GM23338 (cell line): Measurements from ENCODE around the gene NACAD. TPM values are rescaled to one million over a fixed set of nuclear protein-coding genes. Genes with fewer than 3 reads are reported as not detected.

Experiments
- ATAC-seq: fragments of 200-7000 bp; cut with Tn5 transposase; 3 replicates; pipeline ENCODE4 v1.9.1; 2020
- DNase-seq: peaks from one replicate; pipeline ENCODE4 v3.0.0-alpha.2; 2015; ENCODE audit warnings: low spot score
- H2AFZ ChIP-seq: fragments of 200-600 bp; sonication (generic); 2 replicates; pipeline ENCODE4 v1.8.0; 2016; ENCODE audit warnings: antibody characterized with exemption, mild to moderate bottlenecking, moderate library complexity
- H3F3A ChIP-seq: fragments of 200-600 bp; sonication (generic); replicated peaks from 2 replicates; pipeline ENCODE4 v1.8.0; 2017; ENCODE audit warnings: antibody characterized with exemption, mixed run types, low read depth
- H3K27ac ChIP-seq: fragments of 200-600 bp; sonication (generic); 2 replicates; pipeline ENCODE4 v1.6.1; 2016; ENCODE audit warnings: low read depth
- H3K27me3 ChIP-seq: fragments of 200-600 bp; sonication (generic); 2 replicates; pipeline ENCODE4 v1.8.0; 2016; ENCODE audit warnings: mild to moderate bottlenecking, mixed run types, moderate library complexity; ENCODE audit not compliant: insufficient read depth
- H3K36me3 ChIP-seq: fragments of 200-600 bp; sonication (generic); 2 replicates; pipeline ENCODE4 v1.8.0; 2016; ENCODE audit warnings: mild to moderate bottlenecking; ENCODE audit not compliant: insufficient read depth
- H3K4me1 ChIP-seq: fragments of 200-600 bp; sonication (generic); 2 replicates; pipeline ENCODE4 v1.8.0; 2016; ENCODE audit warnings: mild to moderate bottlenecking, moderate library complexity; ENCODE audit not compliant: insufficient read depth
- H3K4me2 ChIP-seq: fragments of 200-600 bp; sonication (generic); 2 replicates; pipeline ENCODE4 v1.7.1; 2017; ENCODE audit warnings: mixed run types
- H3K4me3 ChIP-seq: fragments of 200-600 bp; sonication (generic); 2 replicates; pipeline ENCODE4 v1.6.1; 2016; ENCODE audit warnings: mixed run types
- H3K79me2 ChIP-seq: fragments of 200-600 bp; sonication (generic); replicated peaks from 2 replicates; pipeline ENCODE4 v1.8.0; 2017; ENCODE audit warnings: mild to moderate bottlenecking; ENCODE audit not compliant: insufficient read depth
- H3K9me2 ChIP-seq: fragments of 200-600 bp; sonication (generic); 2 replicates; pipeline ENCODE4 v1.8.0; 2017; ENCODE audit not compliant: insufficient read depth
- H4K20me1 ChIP-seq: fragments of 200-600 bp; sonication (generic); replicated peaks from 2 replicates; pipeline ENCODE4 v1.8.0; 2017; ENCODE audit warnings: mild to moderate bottlenecking; ENCODE audit not compliant: insufficient read depth
- H3K27ac Mint-ChIP-seq: 2 replicates; pipeline ENCODE4 v1.8.0; 2020; ENCODE audit warnings: inconsistent platforms, mild to moderate bottlenecking, moderate library complexity, mixed read lengths
- H3K27me3 Mint-ChIP-seq: 3 replicates; pipeline ENCODE4 v1.8.0; 2022; ENCODE audit warnings: low read depth, mild to moderate bottlenecking, moderate library complexity, mixed read lengths, inconsistent platforms; ENCODE audit not compliant: insufficient read depth, poor library complexity
- H3K36me3 Mint-ChIP-seq: 3 replicates; pipeline ENCODE4 v1.8.0; 2021; ENCODE audit warnings: low read depth, mild to moderate bottlenecking, inconsistent platforms, moderate library complexity, mixed read lengths
- H3K4me1 Mint-ChIP-seq: 3 replicates; pipeline ENCODE4 v1.8.0; 2020; ENCODE audit warnings: mild to moderate bottlenecking, inconsistent platforms, mixed read lengths
- H3K4me3 Mint-ChIP-seq: 3 replicates; pipeline ENCODE4 v1.8.0; 2021; ENCODE audit warnings: moderate library complexity, mild to moderate bottlenecking, inconsistent platforms, mixed read lengths
- H3K9me3 Mint-ChIP-seq: 3 replicates; pipeline ENCODE4 v1.8.0; 2020; ENCODE audit warnings: moderate library complexity, mild to moderate bottlenecking, inconsistent platforms, mixed read lengths
- CREB1 ChIP-seq: fragments of 250-450 bp; sonication (Bioruptor Pico); IDR thresholded peaks from 2 replicates; pipeline ENCODE4 v1.5.0; 2020; ENCODE audit warnings: low read depth, mild to moderate bottlenecking, moderate library complexity
- ETS1 ChIP-seq: IDR thresholded peaks from 2 replicates; pipeline ENCODE4 v1.6.1; 2016; ENCODE audit warnings: antibody characterized with exemption
- EZH2 ChIP-seq: fragments of 200-600 bp; sonication (generic); IDR thresholded peaks from one replicate; pipeline ENCODE4 v1.8.0; 2017; ENCODE audit warnings: antibody characterized with exemption, mild to moderate bottlenecking, low read depth; ENCODE audit not compliant: unreplicated experiment
- EZH2phosphoT487 ChIP-seq: fragments of 200-600 bp; sonication (generic); IDR thresholded peaks from one replicate; pipeline ENCODE4 v1.8.1; 2018; ENCODE audit warnings: antibody characterized with exemption; ENCODE audit not compliant: unreplicated experiment
- JUNB ChIP-seq: IDR thresholded peaks from one replicate; pipeline ENCODE4 v1.6.1; 2016; ENCODE audit warnings: antibody characterized with exemption; ENCODE audit not compliant: unreplicated experiment
- NANOG ChIP-seq: IDR thresholded peaks from 2 replicates; pipeline ENCODE4 v1.6.1; 2016; ENCODE audit warnings: antibody characterized with exemption, borderline replicate concordance
- STAT1 ChIP-seq: IDR thresholded peaks from one replicate; pipeline ENCODE4 v1.6.1; 2016; ENCODE audit warnings: antibody characterized with exemption; ENCODE audit not compliant: unreplicated experiment
- ZNF114 ChIP-seq: fragments of 250-450 bp; sonication (Bioruptor Pico); IDR thresholded peaks from 2 replicates; pipeline ENCODE4 v1.5.0; 2020; ENCODE audit warnings: mild to moderate bottlenecking, moderate library complexity
- ZNF331 ChIP-seq: fragments of 250-450 bp; sonication (Bioruptor Pico); IDR thresholded peaks from 2 replicates; pipeline ENCODE4 v1.5.0; 2020; ENCODE audit warnings: low read depth, mild to moderate bottlenecking, moderate library complexity
- ZNF462 ChIP-seq: fragments of 250-450 bp; sonication (Bioruptor Pico); IDR thresholded peaks from 2 replicates; pipeline ENCODE4 v1.5.0; 2020; ENCODE audit warnings: mild to moderate bottlenecking, moderate library complexity
- polyA plus RNA-seq: library from polyadenylated mRNA; unstranded; fragments of >200 nt; fragmentation: Nextera tagmentation; extraction: Ambion mirVana; gene quantifications from 2 replicates; pipeline ENCODE4 v1.2.1, GENCODE V29; 2016
- total RNA-seq: library from RNA; depleted of rRNA; stranded (reverse); fragments of >200 nt; shearing (Covaris generic); gene quantifications from 2 replicates; pipeline ENCODE4 v1.2.3, GENCODE V29; 2014

Gene NACAD
- total and polyA plus RNA-seq, 2 experiments from 2014 or later, result 6.1 to 11.2 TPM

DNA sequence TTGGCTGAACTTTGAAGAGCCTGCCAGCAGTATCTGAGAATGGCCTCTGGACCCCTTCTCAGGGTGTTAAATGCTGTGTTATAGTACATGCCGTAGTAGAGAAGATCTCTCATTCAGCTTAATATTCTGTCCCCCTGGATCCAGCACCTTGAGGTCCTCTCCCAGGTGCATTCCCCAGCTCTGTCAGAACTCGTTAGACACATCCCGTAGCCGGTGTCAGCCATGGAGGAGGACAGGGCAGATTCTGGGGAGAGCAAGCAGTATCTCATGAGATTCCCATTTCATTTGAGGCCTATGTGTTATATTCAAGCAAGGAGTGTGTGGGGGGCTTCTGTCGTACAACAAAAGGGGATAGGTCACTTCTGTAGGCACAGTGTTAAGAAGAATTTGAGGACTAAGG lies 34.8 kb downstream of the NACAD start (continued):
- TF ChIP-seq ZNF462 (CRISPR knock-in tag), result no peak
- TF ChIP-seq ZNF114 (CRISPR knock-in tag), result no peak
- no peak for TF ChIP-seq ETS1
- TF ChIP-seq CREB1 (CRISPR knock-in tag), result no peak

GRCh38 chr7:45053401-45053800 lies 35.4 kb downstream of the NACAD start:
- peaks cover 3% of the 10 kb centered on the region for H3K27me3 Mint-ChIP-seq
- H3K4me2 ChIP-seq, result no peak overlapping the region
- no peaks in the 10 kb centered on the region for H3K9me2 ChIP-seq
- no peaks in the 10 kb centered on the region for H3K4me1 ChIP-seq
- no peaks in the 10 kb centered on the region for H3F3A ChIP-seq
- H3K4me1 Mint-ChIP-seq, result no peaks in the 10 kb centered on the region
- peaks cover 6% of the 10 kb centered on the region; the same call in 1 of the 2 replicates for H4K20me1 ChIP-seq
- no peak overlapping the region for H3K4me3 Mint-ChIP-seq
- H3K4me3 ChIP-seq, result no peak overlapping the region
- no peak overlapping the region for H3K27ac Mint-ChIP-seq
- no peaks in the 10 kb centered on the region for H3K27me3 ChIP-seq
- DNase-seq (no peak), ATAC-seq (no peak)
- H3K9me3 Mint-ChIP-seq, result no peaks in the 10 kb centered on the region
- H3K36me3 Mint-ChIP-seq, result peaks cover 6% of the 10 kb centered on the region; the same call in 2 of the 3 replicates
- no peak overlapping the region for H2AFZ ChIP-seq
- H3K36me3 ChIP-seq, result no peaks in the 10 kb centered on the region
- no peaks in the 10 kb centered on the region for H3K79me2 ChIP-seq
- no peak overlapping the region for H3K27ac ChIP-seq
- TF ChIP-seq ZNF462 (CRISPR knock-in tag) (no peak), EZH2phosphoT487 (no peak), STAT1 (no peak), JUNB (no peak), NANOG (no peak), EZH2 (no peak), ZNF331 (CRISPR knock-in tag) (no peak)
